HG02623 (cell line): ENCODE data around the gene SORBS1.

Experiments used
- ATAC-seq: cut with Tn5 transposase; IDR thresholded peaks from one replicate; pipeline ENCODE4 v1.9.1; 2021; ENCODE audit warnings: moderate library complexity; ENCODE audit not compliant: unreplicated experiment

The SORBS1 gene

GRCh38 chr10:95517536-95518454, 43.4 kb downstream of the SORBS1 start:
- no peak for ATAC-seq

- no peak for ATAC-seq
These were observed 44.3 kb downstream of the SORBS1 start for GRCh38 chr10:95516774-95517373.

- ATAC-seq: no peak
These were observed 47.2 kb downstream of the SORBS1 start for GRCh38 chr10:95513941-95514392.

GRCh38 chr10:95513008-95513589, 48.1 kb downstream of the SORBS1 start:
- ATAC-seq: no peak

- no peak for ATAC-seq
These were observed 49.9 kb downstream of the SORBS1 start for GRCh38 chr10:95511314-95511713.

GRCh38 chr10:95509251-95509650, 51.9 kb downstream of the SORBS1 start:
- no peak for ATAC-seq

GRCh38 chr10:95508730-95509129, 52.4 kb downstream of the SORBS1 start:
- no peak for ATAC-seq

- no peak for ATAC-seq
These were observed 55.0 kb downstream of the SORBS1 start for GRCh38 chr10:95506056-95506737.

GRCh38 chr10:95505641-95506040, 55.5 kb downstream of the SORBS1 start:
- no peak for ATAC-seq

- ATAC-seq: no peak
These were observed 56.0 kb downstream of the SORBS1 start for GRCh38 chr10:95505084-95505610.

- ATAC-seq: no peak
These were observed 56.9 kb downstream of the SORBS1 start for GRCh38 chr10:95504246-95504691.

GRCh38 chr10:95503526-95503925, 57.6 kb downstream of the SORBS1 start:
- ATAC-seq: no peak

- ATAC-seq: no peak
These were observed 58.2 kb downstream of the SORBS1 start for GRCh38 chr10:95503001-95503400.

GRCh38 chr10:95502377-95502776, 58.8 kb downstream of the SORBS1 start:
- no peak for ATAC-seq

GRCh38 chr10:95501203-95502094, 59.7 kb downstream of the SORBS1 start:
- ATAC-seq: no peak

- no peak for ATAC-seq
These were observed 60.5 kb downstream of the SORBS1 start for GRCh38 chr10:95500649-95501048.

GRCh38 chr10:95500097-95500496, 61.1 kb downstream of the SORBS1 start:
- ATAC-seq: no peak

GRCh38 chr10:95499482-95499989, 61.6 kb downstream of the SORBS1 start:
- no peak for ATAC-seq

GRCh38 chr10:95496951-95497350, 64.2 kb downstream of the SORBS1 start:
- ATAC-seq: no peak
